ENCODE measurements around the gene NOPCHAP1.

Gene NOPCHAP1

DNA sequence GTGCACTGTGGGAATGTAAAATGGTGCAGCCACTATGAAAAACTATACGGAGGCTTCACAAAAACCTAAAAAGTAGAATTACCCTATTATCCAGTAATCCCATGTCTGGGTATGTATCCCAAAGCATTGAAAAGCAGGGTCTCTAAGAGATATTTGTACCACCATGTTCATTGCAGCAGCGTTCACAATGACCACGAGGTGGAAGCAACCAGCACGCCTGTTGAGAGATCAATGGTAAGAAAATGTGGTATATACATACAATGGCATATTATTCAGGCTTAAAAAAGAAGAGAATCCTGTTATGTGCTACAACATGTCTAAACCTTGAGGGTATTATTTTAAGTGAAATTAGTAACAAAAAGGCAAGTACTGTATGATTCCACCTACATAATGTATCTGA is 910 bp upstream of the NOPCHAP1 start:
- no peak for TF ChIP-seq MYC (IDR thresholded peaks at IDR 0.05; ENCODE audit: low read depth, low read length)
- TF ChIP-seq, protein P1, sequence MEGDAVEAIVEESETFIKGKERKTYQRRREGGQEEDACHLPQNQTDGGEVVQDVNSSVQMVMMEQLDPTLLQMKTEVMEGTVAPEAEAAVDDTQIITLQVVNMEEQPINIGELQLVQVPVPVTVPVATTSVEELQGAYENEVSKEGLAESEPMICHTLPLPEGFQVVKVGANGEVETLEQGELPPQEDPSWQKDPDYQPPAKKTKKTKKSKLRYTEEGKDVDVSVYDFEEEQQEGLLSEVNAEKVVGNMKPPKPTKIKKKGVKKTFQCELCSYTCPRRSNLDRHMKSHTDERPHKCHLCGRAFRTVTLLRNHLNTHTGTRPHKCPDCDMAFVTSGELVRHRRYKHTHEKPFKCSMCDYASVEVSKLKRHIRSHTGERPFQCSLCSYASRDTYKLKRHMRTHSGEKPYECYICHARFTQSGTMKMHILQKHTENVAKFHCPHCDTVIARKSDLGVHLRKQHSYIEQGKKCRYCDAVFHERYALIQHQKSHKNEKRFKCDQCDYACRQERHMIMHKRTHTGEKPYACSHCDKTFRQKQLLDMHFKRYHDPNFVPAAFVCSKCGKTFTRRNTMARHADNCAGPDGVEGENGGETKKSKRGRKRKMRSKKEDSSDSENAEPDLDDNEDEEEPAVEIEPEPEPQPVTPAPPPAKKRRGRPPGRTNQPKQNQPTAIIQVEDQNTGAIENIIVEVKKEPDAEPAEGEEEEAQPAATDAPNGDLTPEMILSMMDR (IDR thresholded peaks at IDR 0.05; ENCODE audit: low read depth, low read length): peak; percentile 14
- H3K4me3 ChIP-seq (ENCODE audit: low read depth, low read length): no peak overlapping the region
- DNase-seq (ENCODE audit: low read depth): peak; percentile 47

- H3K4me3 ChIP-seq (ENCODE audit: low read depth, low read length): no peak overlapping the region
- no peak for DNase-seq (ENCODE audit: low read depth)
- TF ChIP-seq MYC (IDR thresholded peaks at IDR 0.05; ENCODE audit: low read depth, low read length) (no peak), MAX (IDR thresholded peaks at IDR 0.05; ENCODE audit: low read depth, low read length) (no peak), POLR2A (IDR thresholded peaks at IDR 0.05; ENCODE audit: extremely low read depth, insufficient read length) (no peak)
- TF ChIP-seq, protein P1 (IDR thresholded peaks at IDR 0.05; ENCODE audit: low read depth, low read length): no peak
These were observed 4.8 kb downstream of the NOPCHAP1 start for GRCh38 chr12:104990950-104991349.

GRCh38 chr12:104991565-104992128 is 5.5 kb downstream of the NOPCHAP1 start:
- H3K4me3 ChIP-seq (ENCODE audit: low read depth, low read length): no peak overlapping the region
- TF ChIP-seq, protein P1 (IDR thresholded peaks at IDR 0.05; ENCODE audit: low read depth, low read length): no peak
- TF ChIP-seq MYC (IDR thresholded peaks at IDR 0.05; ENCODE audit: low read depth, low read length) (no peak), POLR2A (IDR thresholded peaks at IDR 0.05; ENCODE audit: extremely low read depth, insufficient read length) (no peak), MAX (IDR thresholded peaks at IDR 0.05; ENCODE audit: low read depth, low read length) (no peak)
- no peak for DNase-seq (ENCODE audit: low read depth)

DNA sequence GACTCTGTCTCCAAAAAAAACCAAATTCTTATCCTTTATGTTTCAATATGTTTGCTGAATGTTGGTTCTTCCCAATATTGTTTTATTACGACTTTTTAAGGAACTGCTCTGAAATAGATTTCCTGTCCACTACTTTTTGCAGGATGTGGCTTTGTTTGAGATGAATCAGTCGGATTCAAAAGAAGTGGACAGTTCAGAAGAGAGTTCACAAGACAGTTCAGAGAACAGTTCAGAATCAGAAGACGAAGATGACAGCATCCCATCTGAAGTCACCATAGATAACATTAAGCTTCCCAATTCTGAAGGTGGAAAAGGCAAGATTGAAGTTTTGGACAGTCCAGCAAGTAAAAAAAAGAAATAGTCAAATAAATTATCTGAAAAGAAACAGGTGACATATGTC is 8.2 kb downstream of the NOPCHAP1 start:
- TF ChIP-seq, protein P1 (IDR thresholded peaks at IDR 0.05; ENCODE audit: low read depth, low read length): no peak
- TF ChIP-seq MYC (IDR thresholded peaks at IDR 0.05; ENCODE audit: low read depth, low read length) (no peak), MAX (IDR thresholded peaks at IDR 0.05; ENCODE audit: low read depth, low read length) (no peak), POLR2A (IDR thresholded peaks at IDR 0.05; ENCODE audit: extremely low read depth, insufficient read length) (no peak)
- no peak overlapping the region for H3K4me3 ChIP-seq (ENCODE audit: low read depth, low read length)
- no peak for DNase-seq (ENCODE audit: low read depth)

DNA sequence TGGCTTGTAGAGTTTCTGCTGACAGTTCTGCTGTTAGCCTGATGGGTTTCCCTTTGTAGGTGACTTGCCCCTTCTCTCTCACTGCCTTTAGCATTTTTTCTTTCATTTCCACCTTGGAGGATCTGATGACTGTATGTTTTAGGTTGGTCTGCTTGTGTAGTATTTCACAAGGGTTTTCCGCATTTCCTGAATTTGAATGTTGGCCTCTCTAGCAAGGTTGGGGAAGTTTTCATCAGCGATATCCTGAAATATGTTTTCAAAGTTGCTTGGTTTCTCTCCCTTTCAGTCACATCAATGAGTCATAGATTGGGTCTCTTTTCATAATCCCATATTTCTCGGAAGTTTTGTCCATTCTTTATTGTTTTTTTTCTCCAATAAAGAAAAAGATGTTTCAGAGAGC is 11.4 kb downstream of the NOPCHAP1 start:
- TF ChIP-seq, protein P1 (IDR thresholded peaks at IDR 0.05; ENCODE audit: low read depth, low read length): no peak
- no peak for TF ChIP-seq POLR2A (IDR thresholded peaks at IDR 0.05; ENCODE audit: extremely low read depth, insufficient read length)
- TF ChIP-seq MAX (IDR thresholded peaks at IDR 0.05; ENCODE audit: low read depth, low read length): no peak
- no peak for TF ChIP-seq MYC (IDR thresholded peaks at IDR 0.05; ENCODE audit: low read depth, low read length)

More for the DNA sequence above, 11.4 kb downstream of the NOPCHAP1 start:
- no peak for DNase-seq (ENCODE audit: low read depth)
- no peak overlapping the region for H3K4me3 ChIP-seq (ENCODE audit: low read depth, low read length)

Measured in NB4 (cell line).